GM21423 (cell line): ENCODE results near the gene COX7A2L.
"Not testable (repeated sequence)": the region's sequence is repeated elsewhere in the genome, so short reads cannot be mapped to it uniquely, and the experiment has no call there.

Experiments used
- ATAC-seq: cut with Tn5 transposase; IDR thresholded peaks from one replicate; pipeline ENCODE4 v1.9.1; 2021; ENCODE audit warnings: mild to moderate bottlenecking, moderate library complexity; ENCODE audit not compliant: unreplicated experiment

Gene COX7A2L

GRCh38 chr2:42340045-42340937 is 20.7 kb downstream of the COX7A2L start:
- ATAC-seq = no peak

- ATAC-seq = no peak
These were observed 21.7 kb downstream of the COX7A2L start for GRCh38 chr2:42339191-42339912.

GRCh38 chr2:42338567-42339190 is 22.3 kb downstream of the COX7A2L start:
- no peak for ATAC-seq

- no peak for ATAC-seq
These were observed 23.0 kb downstream of the COX7A2L start for GRCh38 chr2:42337846-42338566.

GRCh38 chr2:42337356-42337820 is 23.6 kb downstream of the COX7A2L start:
- no peak for ATAC-seq

GRCh38 chr2:42336361-42336965 is 24.6 kb downstream of the COX7A2L start:
- no peak for ATAC-seq

GRCh38 chr2:42335514-42336104 is 25.4 kb downstream of the COX7A2L start:
- no peak for ATAC-seq

GRCh38 chr2:42334865-42335264 is 26.2 kb downstream of the COX7A2L start:
- ATAC-seq = not testable (repeated sequence)

- no peak for ATAC-seq
These were observed 26.8 kb downstream of the COX7A2L start for GRCh38 chr2:42334220-42334619.

- no peak for ATAC-seq
These were observed 27.4 kb downstream of the COX7A2L start for GRCh38 chr2:42333579-42333978.

GRCh38 chr2:42332575-42332974 is 28.4 kb downstream of the COX7A2L start:
- ATAC-seq = no peak

- ATAC-seq = no peak
These were observed 29.3 kb downstream of the COX7A2L start for GRCh38 chr2:42331569-42332284.

GRCh38 chr2:42329736-42330135 is 31.3 kb downstream of the COX7A2L start:
- no peak for ATAC-seq

GRCh38 chr2:42328923-42329322 is 32.1 kb downstream of the COX7A2L start:
- ATAC-seq = no peak

GRCh38 chr2:42328148-42328833 is 32.7 kb downstream of the COX7A2L start:
- no peak for ATAC-seq

- peak; percentile 40 for ATAC-seq
These were observed 33.9 kb downstream of the COX7A2L start for GRCh38 chr2:42327125-42327524.

- ATAC-seq = no peak
These were observed 35.4 kb downstream of the COX7A2L start for GRCh38 chr2:42325609-42326008.

- ATAC-seq = no peak
These were observed 36.1 kb downstream of the COX7A2L start for GRCh38 chr2:42324949-42325348.

GRCh38 chr2:42324244-42324643 is 36.8 kb downstream of the COX7A2L start:
- no peak for ATAC-seq
